Neural progenitor cell (in vitro differentiated cells): ENCODE measurements around the gene DSE. TPM values are rescaled to one million over a fixed set of nuclear protein-coding genes. Genes with fewer than 3 reads are reported as not detected.

Experiments used
- DNase-seq: peaks from one replicate; pipeline ENCODE4 v3.0.0-alpha.2; 2016; ENCODE audit warnings: low spot score
- H2AFZ ChIP-seq: fragments of 200-600 bp; sonication (generic); replicated peaks from 2 replicates; pipeline ENCODE4 v1.6.1; 2016; ENCODE audit warnings: antibody characterized with exemption
- H3F3A ChIP-seq: fragments of 200-600 bp; sonication (generic); 2 replicates; pipeline ENCODE4 v1.6.1; 2016; ENCODE audit warnings: antibody characterized with exemption, low read depth
- H3K27ac ChIP-seq: fragments of 200-600 bp; sonication (generic); 2 replicates; pipeline ENCODE4 v1.5.1; 2016; ENCODE audit warnings: mild to moderate bottlenecking
- H3K27me3 ChIP-seq: fragments of 200-600 bp; sonication (generic); 2 replicates; pipeline ENCODE4 v1.6.1; 2016; ENCODE audit warnings: mild to moderate bottlenecking, moderate library complexity
- H3K36me3 ChIP-seq: fragments of 200-600 bp; sonication (generic); 2 replicates; pipeline ENCODE4 v1.5.1; 2016
- H3K4me1 ChIP-seq: fragments of 200-600 bp; sonication (generic); 2 replicates; pipeline ENCODE4 v1.6.1; 2016; ENCODE audit warnings: mixed run types
- H3K4me2 ChIP-seq: fragments of 200-600 bp; sonication (generic); 2 replicates; pipeline ENCODE4 v1.6.1; 2016
- H3K4me3 ChIP-seq: fragments of 200-600 bp; sonication (generic); 2 replicates; pipeline ENCODE4 v1.5.1; 2016
- H3K79me2 ChIP-seq: fragments of 200-600 bp; sonication (generic); 2 replicates; pipeline ENCODE4 v1.6.1; 2016; ENCODE audit warnings: low read depth
- H3K9ac ChIP-seq: fragments of 200-600 bp; sonication (generic); 2 replicates; pipeline ENCODE4 v1.6.1; 2016
- H3K9me3 ChIP-seq: fragments of 200-600 bp; sonication (generic); 2 replicates; pipeline ENCODE4 v1.5.1; 2016; ENCODE audit warnings: low read depth
- H4K20me1 ChIP-seq: fragments of 200-600 bp; sonication (generic); 2 replicates; pipeline ENCODE4 v1.6.1; 2016; ENCODE audit warnings: low read depth
- H3K27ac Mint-ChIP-seq: 3 replicates; pipeline ENCODE4 v1.8.0; 2021; ENCODE audit warnings: mixed read lengths
- H3K27me3 Mint-ChIP-seq: 2 replicates; pipeline ENCODE4 v1.8.0; 2022; ENCODE audit warnings: low read depth, mild to moderate bottlenecking, inconsistent platforms, moderate library complexity, mixed read lengths; ENCODE audit not compliant: insufficient read depth
- H3K36me3 Mint-ChIP-seq: 3 replicates; pipeline ENCODE4 v1.8.0; 2021; ENCODE audit warnings: mixed read lengths
- H3K4me1 Mint-ChIP-seq: 3 replicates; pipeline ENCODE4 v1.8.0; 2021; ENCODE audit warnings: mixed read lengths
- H3K4me3 Mint-ChIP-seq: 3 replicates; pipeline ENCODE4 v1.8.0; 2021; ENCODE audit warnings: mild to moderate bottlenecking, moderate library complexity, mixed read lengths
- H3K9me3 Mint-ChIP-seq: 3 replicates; pipeline ENCODE4 v1.8.0; 2020; ENCODE audit warnings: mixed read lengths
- EZH2 ChIP-seq: fragments of 200-600 bp; sonication (generic); IDR thresholded peaks from 2 replicates; pipeline ENCODE4 v1.6.1; 2017; ENCODE audit warnings: antibody characterized with exemption, mild to moderate bottlenecking, moderate library complexity
- EZH2phosphoT487 ChIP-seq: fragments of 200-600 bp; sonication (generic); IDR thresholded peaks from 2 replicates; pipeline ENCODE4 v1.6.1; 2017; ENCODE audit warnings: antibody characterized with exemption
- total RNA-seq: library from RNA; depleted of rRNA; stranded (reverse); fragments of >200 nt; gene quantifications from 2 replicates; pipeline ENCODE4 v1.2.3, GENCODE V29; 2015; ENCODE audit warnings: low replicate concordance
- TF ChIP-seq, protein P1 (sequence below): fragments of 200-600 bp; sonication (generic); IDR thresholded peaks from 2 replicates; pipeline ENCODE4 v1.5.1; 2017; ENCODE audit warnings: antibody characterized with exemption, mild to moderate bottlenecking

Gene DSE
- total RNA-seq, 1 donor from 2014 or later = 43.7 TPM

DNA sequence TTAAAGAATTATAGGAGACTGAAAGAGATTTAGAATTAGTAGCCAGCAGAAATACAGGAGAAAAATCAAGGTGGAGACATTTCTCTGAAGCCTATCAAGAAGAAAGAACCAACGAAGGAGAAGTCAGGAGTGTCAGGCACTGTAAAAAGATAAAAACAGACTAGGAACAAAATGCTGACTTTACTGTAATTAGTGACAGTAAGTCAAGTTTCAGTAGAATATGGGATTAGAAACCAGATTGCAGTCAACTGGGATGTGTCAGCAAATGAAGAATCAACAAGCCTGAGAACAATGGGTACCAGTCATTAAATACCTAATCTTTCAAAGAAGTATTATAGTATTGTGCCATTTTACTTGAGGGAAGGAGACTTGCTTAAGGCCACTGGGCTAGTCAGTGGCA lies 112.0 kb downstream of the DSE start:
- Histone ChIP-seq H3K9me3 (no peaks in the 10 kb centered on the region), H3K79me2 (no peaks in the 10 kb centered on the region), H3K9ac (no peak overlapping the region), H3K36me3 (no peaks in the 10 kb centered on the region), H3K4me1 (peaks cover 12% of the 10 kb centered on the region), H2AFZ (no peak overlapping the region), H4K20me1 (no peaks in the 10 kb centered on the region), H3K4me2 (no peak overlapping the region), H3F3A (no peaks in the 10 kb centered on the region), H3K4me3 (no peak overlapping the region), H3K27me3 (no peaks in the 10 kb centered on the region), H3K27ac (no peak overlapping the region)
- no peaks in the 10 kb centered on the region for H3K4me1 Mint-ChIP-seq
- no peaks in the 10 kb centered on the region for H3K36me3 Mint-ChIP-seq
- H3K4me3 Mint-ChIP-seq = no peak overlapping the region
- TF ChIP-seq EZH2phosphoT487 (no peak), EZH2 (no peak)
- TF ChIP-seq, protein P1, sequence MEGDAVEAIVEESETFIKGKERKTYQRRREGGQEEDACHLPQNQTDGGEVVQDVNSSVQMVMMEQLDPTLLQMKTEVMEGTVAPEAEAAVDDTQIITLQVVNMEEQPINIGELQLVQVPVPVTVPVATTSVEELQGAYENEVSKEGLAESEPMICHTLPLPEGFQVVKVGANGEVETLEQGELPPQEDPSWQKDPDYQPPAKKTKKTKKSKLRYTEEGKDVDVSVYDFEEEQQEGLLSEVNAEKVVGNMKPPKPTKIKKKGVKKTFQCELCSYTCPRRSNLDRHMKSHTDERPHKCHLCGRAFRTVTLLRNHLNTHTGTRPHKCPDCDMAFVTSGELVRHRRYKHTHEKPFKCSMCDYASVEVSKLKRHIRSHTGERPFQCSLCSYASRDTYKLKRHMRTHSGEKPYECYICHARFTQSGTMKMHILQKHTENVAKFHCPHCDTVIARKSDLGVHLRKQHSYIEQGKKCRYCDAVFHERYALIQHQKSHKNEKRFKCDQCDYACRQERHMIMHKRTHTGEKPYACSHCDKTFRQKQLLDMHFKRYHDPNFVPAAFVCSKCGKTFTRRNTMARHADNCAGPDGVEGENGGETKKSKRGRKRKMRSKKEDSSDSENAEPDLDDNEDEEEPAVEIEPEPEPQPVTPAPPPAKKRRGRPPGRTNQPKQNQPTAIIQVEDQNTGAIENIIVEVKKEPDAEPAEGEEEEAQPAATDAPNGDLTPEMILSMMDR = no peak
- H3K27ac Mint-ChIP-seq = no peak overlapping the region
- H3K27me3 Mint-ChIP-seq = peaks cover 2% of the 10 kb centered on the region
- H3K9me3 Mint-ChIP-seq = peaks cover 2% of the 10 kb centered on the region
- DNase-seq = no peak

GRCh38 chr6:116483616-116484015 lies 112.9 kb downstream of the DSE start:
- Mint-ChIP-seq H3K9me3 (peaks cover 7% of the 10 kb centered on the region), H3K4me1 (no peaks in the 10 kb centered on the region), H3K4me3 (no peak overlapping the region), H3K27ac (no peak overlapping the region), H3K36me3 (peaks cover 2% of the 10 kb centered on the region), H3K27me3 (peaks cover 2% of the 10 kb centered on the region)
- no peak for DNase-seq
- H4K20me1 ChIP-seq = no peaks in the 10 kb centered on the region
- no peak overlapping the region for H3K4me3 ChIP-seq
- H3K36me3 ChIP-seq = no peaks in the 10 kb centered on the region
- TF ChIP-seq EZH2phosphoT487 = no peak
- no peak for TF ChIP-seq EZH2
- TF ChIP-seq, protein P1 = no peak
- H3K4me1 ChIP-seq = peaks cover 12% of the 10 kb centered on the region
- no peaks in the 10 kb centered on the region for H3K27me3 ChIP-seq
- no peak overlapping the region for H3K27ac ChIP-seq
- H3K9ac ChIP-seq = no peak overlapping the region
- no peak overlapping the region for H3K4me2 ChIP-seq
- H3K79me2 ChIP-seq = no peaks in the 10 kb centered on the region
- no peaks in the 10 kb centered on the region for H3K9me3 ChIP-seq
- no peaks in the 10 kb centered on the region for H3F3A ChIP-seq
- H2AFZ ChIP-seq = no peak overlapping the region

DNA sequence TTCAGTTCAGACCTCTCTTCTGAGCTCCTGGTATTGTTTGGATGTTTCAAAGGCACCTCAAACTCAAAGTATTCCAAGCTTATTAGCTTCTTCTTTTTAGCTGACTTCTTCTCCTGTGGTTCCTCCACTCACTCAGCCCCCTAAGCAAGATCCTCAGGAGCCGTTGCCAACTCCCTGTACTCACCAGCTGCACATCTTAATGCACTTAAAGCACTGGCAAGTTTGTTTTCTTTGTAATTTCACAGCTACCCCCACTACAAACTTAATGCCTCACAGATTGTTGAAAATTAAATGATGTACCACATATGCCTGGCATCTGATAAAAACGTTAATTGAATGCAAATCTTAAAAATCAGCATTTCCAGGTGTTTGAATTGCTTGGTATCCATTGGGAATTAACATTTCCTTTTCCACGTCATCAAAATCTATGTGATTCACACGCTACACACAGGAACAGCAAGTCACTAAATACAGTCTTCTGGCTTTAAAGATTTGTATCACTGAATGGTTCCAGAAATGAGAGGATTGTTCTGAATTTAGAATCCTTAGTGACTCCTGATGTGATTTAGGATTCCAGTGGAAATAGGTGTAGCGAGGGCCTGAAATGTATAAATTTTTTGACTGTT lies 114.9 kb downstream of the DSE start:
- Histone ChIP-seq H4K20me1 (no peaks in the 10 kb centered on the region), H3K4me2 (no peak overlapping the region), H3K9me3 (no peaks in the 10 kb centered on the region), H3K36me3 (no peaks in the 10 kb centered on the region), H3F3A (no peaks in the 10 kb centered on the region), H3K9ac (no peak overlapping the region), H3K4me3 (no peak overlapping the region), H3K79me2 (no peaks in the 10 kb centered on the region), H3K27ac (no peak overlapping the region), H3K27me3 (no peaks in the 10 kb centered on the region), H2AFZ (no peak overlapping the region), H3K4me1 (peaks cover 12% of the 10 kb centered on the region)
- peaks cover 5% of the 10 kb centered on the region for H3K36me3 Mint-ChIP-seq
- TF ChIP-seq EZH2 = no peak
- TF ChIP-seq, protein P1 = no peak
- no peak for TF ChIP-seq EZH2phosphoT487
- peaks cover 5% of the 10 kb centered on the region for H3K27me3 Mint-ChIP-seq
- no peak overlapping the region for H3K27ac Mint-ChIP-seq
- no peak for DNase-seq
- H3K4me3 Mint-ChIP-seq = no peak overlapping the region
- H3K9me3 Mint-ChIP-seq = peaks cover 18% of the 10 kb centered on the region
- peaks cover 3% of the 10 kb centered on the region for H3K4me1 Mint-ChIP-seq
